ENCODE results near the gene VPS13D. TPM values are rescaled to one million over a fixed set of nuclear protein-coding genes. Genes with fewer than 3 reads are reported as not detected.
A peak's percentile ranks its signal among the peaks of the same experiment; 100 is the strongest.

The VPS13D gene
- polyA plus RNA-seq, 1 of the 3 experiments (the other 2 are of a cell fraction) = 15.0 TPM

GRCh38 chr1:12448746-12449177 is 218.9 kb downstream of the VPS13D start:
- no peak for DNase-seq
- no peaks in the 10 kb centered on the region for H3K9me3 ChIP-seq
- H3K36me3 ChIP-seq (replicated peaks in 1 of 2; ENCODE audit: control insufficient read depth in 1 of 2, insufficient read depth in 2 of 2, low read length in 1 of 2) = no peaks in the 10 kb centered on the region
- no peak overlapping the region for H2AFZ ChIP-seq (ENCODE audit: low read depth)
- ChIA-PET POLR2A (no interaction called here), CTCF (interaction anchor here (1.0 to 1.1 kb wide), 3 partner anchors 72 to 342 kb away, joined by 3 read pairs; no protein-coding TSS in a partner anchor)
- H3K4me3 ChIP-seq (ENCODE audit: low read depth in 2 of 2, low read length in 1 of 2) = no peak overlapping the region
- no peaks in the 10 kb centered on the region for H3K79me2 ChIP-seq (ENCODE audit: insufficient read depth)
- TF ChIP-seq NRF1 (IDR thresholded peaks at IDR 0.05; ENCODE audit: low read depth, low read length) (no peak), RXRA (IDR thresholded peaks at IDR 0.05; ENCODE audit: borderline replicate concordance, low read depth) (peak; percentile 21; the same call in 1 of the 2 replicates)
- no peak overlapping the region for H3K9ac ChIP-seq
- H3K27ac ChIP-seq (ENCODE audit: low read depth in 2 of 2, low read length in 1 of 2) = peak overlapping the region; percentile 66 to 91; a peak in 3 of 4 replicates
- H3K27me3 ChIP-seq (ENCODE audit: insufficient read depth) = no peaks in the 10 kb centered on the region
- no peaks in the 10 kb centered on the region for H3K9me2 ChIP-seq
- H3K4me1 ChIP-seq (ENCODE audit: control insufficient read depth in 1 of 2, insufficient read depth in 2 of 2, low read depth in 1 of 2, low read length in 1 of 2) = peaks cover 25 to 33% of the 10 kb centered on the region in 2 experiments
- peaks cover 9% of the 10 kb centered on the region for H3F3A ChIP-seq (replicated peaks; ENCODE audit: insufficient read depth)
- H4K20me1 ChIP-seq (ENCODE audit: insufficient read depth) = no peaks in the 10 kb centered on the region
- WGBS (ENCODE audit: low lambda C conversion rate) = 87% methylated on average over 3 of the region's 3 CpGs
- H3K4me2 ChIP-seq = peak overlapping the region; percentile 36; the same call in 1 of the 2 replicates

- TF ChIP-seq MAX (IDR thresholded peaks at IDR 0.05; ENCODE audit: low read depth) (no peak), FOXJ3 (CRISPR knock-in tag; IDR thresholded peaks at IDR 0.05) (no peak), TAF1 (IDR thresholded peaks at IDR 0.05; ENCODE audit: borderline replicate concordance, low read depth, low read length) (no peak), TEAD4 (IDR thresholded peaks at IDR 0.05; ENCODE audit: borderline replicate concordance, insufficient read depth) (no peak), MEF2A (IDR thresholded peaks at IDR 0.05; ENCODE audit: borderline replicate concordance, low read depth) (no peak)
- Histone ChIP-seq H3K9me3 (no peaks in the 10 kb centered on the region), H3K27ac (ENCODE audit: low read depth in 2 of 2, low read length in 1 of 2) (peak overlapping the region in 1 of 2 experiments; percentile 56; a peak in 2 of 4 replicates), H3K4me2 (no peak overlapping the region), H3F3A (replicated peaks; ENCODE audit: insufficient read depth) (peaks cover 19% of the 10 kb centered on the region), H4K20me1 (ENCODE audit: insufficient read depth) (no peaks in the 10 kb centered on the region), H3K9ac (no peak overlapping the region), H3K36me3 (replicated peaks in 1 of 2; ENCODE audit: control insufficient read depth in 1 of 2, insufficient read depth in 2 of 2, low read length in 1 of 2) (no peaks in the 10 kb centered on the region), H3K79me2 (ENCODE audit: insufficient read depth) (no peaks in the 10 kb centered on the region), H3K27me3 (ENCODE audit: insufficient read depth) (no peaks in the 10 kb centered on the region), H3K9me2 (no peaks in the 10 kb centered on the region), H2AFZ (ENCODE audit: low read depth) (no peak overlapping the region), H3K4me1 (ENCODE audit: control insufficient read depth in 1 of 2, insufficient read depth in 2 of 2, low read depth in 1 of 2, low read length in 1 of 2) (peaks cover 35 to 48% of the 10 kb centered on the region in 2 experiments), H3K4me3 (ENCODE audit: low read depth in 2 of 2, low read length in 1 of 2) (no peak overlapping the region)
- DNase-seq = no peak
- 97% methylated on average over 10 of the region's 10 CpGs for WGBS (ENCODE audit: low lambda C conversion rate)
- ChIA-PET CTCF (no interaction called here), POLR2A (no interaction called here)
These were observed 220.4 kb downstream of the VPS13D start for GRCh38 chr1:12450090-12450755.

GRCh38 chr1:12450756-12451559 is 221.1 kb downstream of the VPS13D start:
- Histone ChIP-seq H3K9ac (no peak overlapping the region), H3K27ac (ENCODE audit: low read depth in 2 of 2, low read length in 1 of 2) (peak overlapping the region in 1 of 2 experiments; percentile 56; a peak in 2 of 4 replicates), H3K9me2 (no peaks in the 10 kb centered on the region), H4K20me1 (ENCODE audit: insufficient read depth) (no peaks in the 10 kb centered on the region), H2AFZ (ENCODE audit: low read depth) (no peak overlapping the region), H3K9me3 (no peaks in the 10 kb centered on the region), H3K4me1 (ENCODE audit: control insufficient read depth in 1 of 2, insufficient read depth in 2 of 2, low read depth in 1 of 2, low read length in 1 of 2) (peaks cover 35 to 49% of the 10 kb centered on the region in 2 experiments), H3K4me2 (no peak overlapping the region), H3F3A (replicated peaks; ENCODE audit: insufficient read depth) (peaks cover 21% of the 10 kb centered on the region), H3K79me2 (ENCODE audit: insufficient read depth) (no peaks in the 10 kb centered on the region), H3K36me3 (replicated peaks in 1 of 2; ENCODE audit: control insufficient read depth in 1 of 2, insufficient read depth in 2 of 2, low read length in 1 of 2) (no peaks in the 10 kb centered on the region), H3K27me3 (ENCODE audit: insufficient read depth) (no peaks in the 10 kb centered on the region), H3K4me3 (ENCODE audit: low read depth in 2 of 2, low read length in 1 of 2) (no peak overlapping the region)
- no peak for DNase-seq
- POLR2A ChIA-PET = no interaction called here
- peak in 1 of 2 experiments; percentile 22; a peak in 1 of 4 replicates for TF ChIP-seq EP300 (IDR thresholded peaks at IDR 0.05; ENCODE audit: borderline replicate concordance in 1 of 2, low read depth in 1 of 2, low read length in 1 of 2)
- TF ChIP-seq RAD21 (IDR thresholded peaks at IDR 0.05; ENCODE audit: low read length) = no peak
- no peak for TF ChIP-seq JUND (IDR thresholded peaks at IDR 0.05)
- WGBS (ENCODE audit: low lambda C conversion rate) = 86% methylated on average over 4 of the region's 4 CpGs
- CTCF ChIA-PET = no interaction called here

Measured in SK-N-SH (cell line).